Measurements from ENCODE around the gene PTGFR.

PTGFR gene

GRCh38 chr1:78522136-78522535 lies 31.4 kb downstream of the PTGFR start:
- DNase-seq = no peak

GRCh38 chr1:78526496-78526895 lies 35.7 kb downstream of the PTGFR start:
- DNase-seq = no peak

- DNase-seq = no peak
These were observed 36.9 kb downstream of the PTGFR start for GRCh38 chr1:78527706-78528105.

- DNase-seq = no peak
These were observed 42.8 kb downstream of the PTGFR start for GRCh38 chr1:78533527-78533926.

- DNase-seq = no peak
These were observed 44.5 kb downstream of the PTGFR start for GRCh38 chr1:78535286-78535685.

GRCh38 chr1:78536427-78536826 lies 45.7 kb downstream of the PTGFR start:
- DNase-seq = no peak

- no peak for DNase-seq
These were observed 49.3 kb downstream of the PTGFR start for GRCh38 chr1:78540048-78540447.

- no peak for DNase-seq
These were observed 50.7 kb downstream of the PTGFR start for GRCh38 chr1:78541479-78541878.

GRCh38 chr1:78543941-78544643 lies 53.3 kb downstream of the PTGFR start:
- no peak for DNase-seq

GRCh38 chr1:78547081-78547480 lies 56.3 kb downstream of the PTGFR start:
- DNase-seq = no peak

GRCh38 chr1:78549331-78549730 lies 58.6 kb downstream of the PTGFR start:
- DNase-seq = no peak

- no peak for DNase-seq
These were observed 59.1 kb downstream of the PTGFR start for GRCh38 chr1:78549891-78550290.

- DNase-seq = no peak
These were observed 63.1 kb downstream of the PTGFR start for GRCh38 chr1:78553859-78554258.

- DNase-seq = no peak
These were observed 64.1 kb downstream of the PTGFR start for GRCh38 chr1:78554840-78555239.

- no peak for DNase-seq
These were observed 68.9 kb downstream of the PTGFR start for GRCh38 chr1:78559680-78560079.

- DNase-seq = no peak
These were observed 70.0 kb downstream of the PTGFR start for GRCh38 chr1:78560811-78561210.

GRCh38 chr1:78561856-78562255 lies 71.1 kb downstream of the PTGFR start:
- DNase-seq = no peak

- DNase-seq = no peak
These were observed 74.6 kb downstream of the PTGFR start for GRCh38 chr1:78565393-78565792.

- DNase-seq = no peak
These were observed 79.8 kb downstream of the PTGFR start for GRCh38 chr1:78570539-78570938.

- DNase-seq = no peak
These were observed 86.7 kb downstream of the PTGFR start for GRCh38 chr1:78577257-78578100.

- no peak for DNase-seq
These were observed 95.8 kb downstream of the PTGFR start for GRCh38 chr1:78586572-78586971.

- no peak for DNase-seq
These were observed 96.4 kb downstream of the PTGFR start for GRCh38 chr1:78587211-78587610.

All from femur (tissue), 1 donor.